Fibroblast of villous mesenchyme (primary cell): ENCODE measurements around the gene PCDH9. TPM values are rescaled to one million over a fixed set of nuclear protein-coding genes. Genes with fewer than 3 reads are reported as not detected.

ENCODE experiments used
- DNase-seq: peaks from one replicate; pipeline ENCODE4 v3.0.0-alpha.2; 2010; ENCODE audit warnings: low read depth
- H3K4me3 ChIP-seq: 2 replicates; pipeline ENCODE4 v1.5.1; 2011; ENCODE audit warnings: low read depth, mild to moderate bottlenecking, low read length
- CTCF ChIP-seq: IDR thresholded peaks from 2 replicates; pipeline ENCODE4 v1.5.1; 2012; ENCODE audit warnings: low read depth, mild to moderate bottlenecking, low read length; ENCODE audit not compliant: insufficient read depth
- total RNA-seq: library from RNA; depleted of rRNA; stranded (reverse); fragments of >200 nt; gene quantifications from 2 replicates; pipeline ENCODE4 v1.2.3, GENCODE V29; 2012

PCDH9 gene
- total RNA-seq, 1 donor, result 9.9 TPM

GRCh38 chr13:66748712-66749111, 481.4 kb downstream of the PCDH9 start:
- TF ChIP-seq CTCF, result no peak
- DNase-seq, result no peak
- no peak overlapping the region for H3K4me3 ChIP-seq

GRCh38 chr13:66745307-66745706, 484.8 kb downstream of the PCDH9 start:
- no peak for DNase-seq
- no peak overlapping the region for H3K4me3 ChIP-seq
- no peak for TF ChIP-seq CTCF

- no peak for DNase-seq
- TF ChIP-seq CTCF, result no peak
These were observed 506.6 kb downstream of the PCDH9 start for GRCh38 chr13:66723576-66723975.

GRCh38 chr13:66716538-66716937, 513.6 kb downstream of the PCDH9 start:
- H3K4me3 ChIP-seq, result no peak overlapping the region
- DNase-seq, result no peak
- no peak for TF ChIP-seq CTCF

More at GRCh38 chr13:66723576-66723975, 506.6 kb downstream of the PCDH9 start:
- no peak overlapping the region for H3K4me3 ChIP-seq

- TF ChIP-seq CTCF, result no peak
- H3K4me3 ChIP-seq, result no peak overlapping the region
- DNase-seq, result no peak
These were observed 515.3 kb downstream of the PCDH9 start for GRCh38 chr13:66714795-66715194.

GRCh38 chr13:66704110-66704509, 526.0 kb downstream of the PCDH9 start:
- no peak overlapping the region for H3K4me3 ChIP-seq
- no peak for DNase-seq
- no peak for TF ChIP-seq CTCF

- DNase-seq, result no peak
- no peak overlapping the region for H3K4me3 ChIP-seq
- TF ChIP-seq CTCF, result no peak
These were observed 526.5 kb downstream of the PCDH9 start for GRCh38 chr13:66703597-66703996.
